Heart left ventricle (tissue), 13 donors: ENCODE data around the gene CFAP57.

Source experiments
- CTCF ChIP-seq, 12 donors: fragments of 200-600 bp; sonication (generic) in 4 of 12; IDR thresholded peaks; one replicate each; pipeline versions ENCODE4 v1.5.0 to v1.8.0; 2018 to 2022; ENCODE audit warnings: antibody characterized with exemption in 12 of 12, mild to moderate bottlenecking in 5 of 12
- POLR2A ChIP-seq, 2 donors: fragments of 450-650 bp; IDR thresholded peaks; one replicate each; pipeline ENCODE4 v1.6.1; 2017; ENCODE audit warnings: antibody characterized with exemption in 2 of 2, mild to moderate bottlenecking in 2 of 2, moderate library complexity in 2 of 2
- donor health status: ischemic (EF 13 %, LVEDD 7.1; RV severe dilation, severe dysfunction).
- donor health status: DM: no; HTN: yes; CAD: no.
- donor health status: DM: no; HTN: no; CAD: no.
- donor health status: ischemic (EF 25% LVEDD 6.9; RV normal size, moderate dysfunction).
- donor health status: ischemic (EF 25% LVEDD 5.7; RV mildly dilated, moderate dysfunction).
- donor health status: ischemic (EF 35%, LVEDD 5.7; RV mildly dilated, moderate dysfunction).
- donor health status: nonischemic (EF 11% LVEDD 7.7; RV severe dilation, severe dysfunction).
- donor health status: DM: yes; HTN: yes; CAD: no.
- donor health status: PGD.
- donor health status: ischemic (EF 29% LVEDD 5.4; RV normal size, mild dysfunction).
- donor health status: nonischemic (EF 23%, LVEDD 6.1; RV moderate dilation, normal function).

- no peak for TF ChIP-seq CTCF (IDR thresholded peaks at IDR 0.05)
- no peak for TF ChIP-seq POLR2A (IDR thresholded peaks at IDR 0.05)
Measured at GRCh38 chr1:43235040-43235439, 62.9 kb downstream of the CFAP57 start.
